HepG2 (cell line): ENCODE measurements around the gene CAST.

ENCODE experiments used
- ERF ChIP-seq: IDR thresholded peaks from 2 replicates; pipeline ENCODE4 v1.6.1; 2018; ENCODE audit warnings: missing biosample characterization, missing genetic modification reagents
- KMT2A ChIP-seq: sonication (generic); formaldehyde crosslinking; IDR thresholded peaks from 2 replicates; pipeline ENCODE4 v1.4.0; 2020; ENCODE audit warnings: missing genetic modification reagents
- NFIC ChIP-seq: IDR thresholded peaks from 2 replicates; pipeline ENCODE4 v1.6.1; 2012; ENCODE audit warnings: mild to moderate bottlenecking, low read length, inconsistent platforms
- NR2C2 ChIP-seq: sonication (generic); formaldehyde crosslinking; IDR thresholded peaks from 2 replicates; pipeline ENCODE4 v1.4.0; 2020; ENCODE audit warnings: missing genetic modification reagents, mild to moderate bottlenecking, moderate library complexity, borderline replicate concordance
- ZNF572 ChIP-seq: sonication (generic); formaldehyde crosslinking; IDR thresholded peaks from 2 replicates; pipeline ENCODE4 v1.5.1; 2020; ENCODE audit warnings: mild to moderate bottlenecking, missing genetic modification reagents
- ZNF749 ChIP-seq: sonication (generic); formaldehyde crosslinking; IDR thresholded peaks from 2 replicates; pipeline ENCODE4 v1.8.0; 2022; ENCODE audit warnings: mild to moderate bottlenecking, missing genetic modification reagents, moderate library complexity, borderline replicate concordance
- TF ChIP-seq, protein P1 (sequence below): sonication (generic); formaldehyde crosslinking; IDR thresholded peaks from 2 replicates; pipeline ENCODE4 v1.4.0; 2020; ENCODE audit warnings: missing genetic modification reagents, low read depth, mild to moderate bottlenecking, borderline replicate concordance
- TF ChIP-seq, protein P2 (sequence below): sonication (generic); formaldehyde crosslinking; IDR thresholded peaks from 2 replicates; pipeline ENCODE4 v1.5.0; 2020; ENCODE audit warnings: mild to moderate bottlenecking, missing genetic modification reagents, moderate library complexity
- TF ChIP-seq, protein P3 (sequence below), 2 experiments: IDR thresholded peaks; 2 replicates each; pipeline ENCODE4 v1.6.1; 2011 to 2012; ENCODE audit warnings: low read length in 2 of 2, borderline replicate concordance in 1 of 2, low read depth in 1 of 2, mild to moderate bottlenecking in 1 of 2, moderate library complexity in 1 of 2

DNA sequence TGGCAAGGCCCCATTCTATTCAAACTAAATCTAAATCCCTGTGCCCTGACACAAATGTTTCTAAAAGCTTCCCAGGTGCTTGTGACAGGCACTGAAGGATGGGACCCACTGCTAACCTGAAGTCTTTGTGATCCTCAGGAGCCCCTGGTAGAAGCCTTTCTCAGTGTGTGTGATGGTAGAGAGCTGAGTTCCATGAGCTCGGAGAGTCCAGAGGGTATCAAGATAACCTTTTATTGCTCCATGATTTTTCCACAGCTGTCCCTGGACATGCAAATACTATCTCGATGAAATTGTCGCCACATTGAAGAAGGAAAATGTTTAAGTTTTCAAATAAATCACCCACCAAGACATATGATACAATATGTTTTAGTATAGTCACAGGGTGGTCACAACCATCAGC, 7.7 kb downstream of the CAST start:
- TF ChIP-seq KMT2A (CRISPR knock-in tag) (no peak), ZNF572 (CRISPR knock-in tag) (no peak), NR2C2 (CRISPR knock-in tag) (no peak), NFIC (no peak), ZNF749 (CRISPR knock-in tag) (no peak), ERF (CRISPR knock-in tag) (no peak)
- TF ChIP-seq, protein P1, sequence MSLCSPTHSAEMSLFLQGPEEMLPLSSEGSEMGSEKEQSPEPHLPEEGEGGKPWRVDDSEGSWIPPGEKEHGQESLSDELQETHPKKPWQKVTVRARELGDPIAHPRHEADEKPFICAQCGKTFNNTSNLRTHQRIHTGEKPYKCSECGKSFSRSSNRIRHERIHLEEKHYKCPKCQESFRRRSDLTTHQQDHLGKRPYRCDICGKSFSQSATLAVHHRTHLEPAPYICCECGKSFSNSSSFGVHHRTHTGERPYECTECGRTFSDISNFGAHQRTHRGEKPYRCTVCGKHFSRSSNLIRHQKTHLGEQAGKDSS (CRISPR knock-in tag): no peak
- TF ChIP-seq, protein P2, sequence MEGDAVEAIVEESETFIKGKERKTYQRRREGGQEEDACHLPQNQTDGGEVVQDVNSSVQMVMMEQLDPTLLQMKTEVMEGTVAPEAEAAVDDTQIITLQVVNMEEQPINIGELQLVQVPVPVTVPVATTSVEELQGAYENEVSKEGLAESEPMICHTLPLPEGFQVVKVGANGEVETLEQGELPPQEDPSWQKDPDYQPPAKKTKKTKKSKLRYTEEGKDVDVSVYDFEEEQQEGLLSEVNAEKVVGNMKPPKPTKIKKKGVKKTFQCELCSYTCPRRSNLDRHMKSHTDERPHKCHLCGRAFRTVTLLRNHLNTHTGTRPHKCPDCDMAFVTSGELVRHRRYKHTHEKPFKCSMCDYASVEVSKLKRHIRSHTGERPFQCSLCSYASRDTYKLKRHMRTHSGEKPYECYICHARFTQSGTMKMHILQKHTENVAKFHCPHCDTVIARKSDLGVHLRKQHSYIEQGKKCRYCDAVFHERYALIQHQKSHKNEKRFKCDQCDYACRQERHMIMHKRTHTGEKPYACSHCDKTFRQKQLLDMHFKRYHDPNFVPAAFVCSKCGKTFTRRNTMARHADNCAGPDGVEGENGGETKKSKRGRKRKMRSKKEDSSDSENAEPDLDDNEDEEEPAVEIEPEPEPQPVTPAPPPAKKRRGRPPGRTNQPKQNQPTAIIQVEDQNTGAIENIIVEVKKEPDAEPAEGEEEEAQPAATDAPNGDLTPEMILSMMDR (CRISPR knock-in tag): no peak
- TF ChIP-seq, protein P3, sequence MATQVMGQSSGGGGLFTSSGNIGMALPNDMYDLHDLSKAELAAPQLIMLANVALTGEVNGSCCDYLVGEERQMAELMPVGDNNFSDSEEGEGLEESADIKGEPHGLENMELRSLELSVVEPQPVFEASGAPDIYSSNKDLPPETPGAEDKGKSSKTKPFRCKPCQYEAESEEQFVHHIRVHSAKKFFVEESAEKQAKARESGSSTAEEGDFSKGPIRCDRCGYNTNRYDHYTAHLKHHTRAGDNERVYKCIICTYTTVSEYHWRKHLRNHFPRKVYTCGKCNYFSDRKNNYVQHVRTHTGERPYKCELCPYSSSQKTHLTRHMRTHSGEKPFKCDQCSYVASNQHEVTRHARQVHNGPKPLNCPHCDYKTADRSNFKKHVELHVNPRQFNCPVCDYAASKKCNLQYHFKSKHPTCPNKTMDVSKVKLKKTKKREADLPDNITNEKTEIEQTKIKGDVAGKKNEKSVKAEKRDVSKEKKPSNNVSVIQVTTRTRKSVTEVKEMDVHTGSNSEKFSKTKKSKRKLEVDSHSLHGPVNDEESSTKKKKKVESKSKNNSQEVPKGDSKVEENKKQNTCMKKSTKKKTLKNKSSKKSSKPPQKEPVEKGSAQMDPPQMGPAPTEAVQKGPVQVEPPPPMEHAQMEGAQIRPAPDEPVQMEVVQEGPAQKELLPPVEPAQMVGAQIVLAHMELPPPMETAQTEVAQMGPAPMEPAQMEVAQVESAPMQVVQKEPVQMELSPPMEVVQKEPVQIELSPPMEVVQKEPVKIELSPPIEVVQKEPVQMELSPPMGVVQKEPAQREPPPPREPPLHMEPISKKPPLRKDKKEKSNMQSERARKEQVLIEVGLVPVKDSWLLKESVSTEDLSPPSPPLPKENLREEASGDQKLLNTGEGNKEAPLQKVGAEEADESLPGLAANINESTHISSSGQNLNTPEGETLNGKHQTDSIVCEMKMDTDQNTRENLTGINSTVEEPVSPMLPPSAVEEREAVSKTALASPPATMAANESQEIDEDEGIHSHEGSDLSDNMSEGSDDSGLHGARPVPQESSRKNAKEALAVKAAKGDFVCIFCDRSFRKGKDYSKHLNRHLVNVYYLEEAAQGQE (IDR thresholded peaks at IDR 0.05; ENCODE audit: borderline replicate concordance in 1 of 2, low read depth in 1 of 2, low read length in 2 of 2): no peak
